KOPT-K1 (cell line): ENCODE results near the gene EZR.
"Not testable (repeated sequence)": the region's sequence is repeated elsewhere in the genome, so short reads cannot be mapped to it uniquely, and the experiment has no call there.

Source experiments
- H3K27ac ChIP-seq: fragments of 200-600 bp; sonication (generic); 2 replicates; pipeline ENCODE4 v1.5.1; 2016; ENCODE audit warnings: antibody characterized with exemption, mild to moderate bottlenecking, low read depth, low read length; ENCODE audit not compliant: poor library complexity, severe bottlenecking
- H3K36me3 ChIP-seq: fragments of 200-600 bp; sonication (generic); 2 replicates; pipeline ENCODE4 v1.5.1; 2017; ENCODE audit warnings: antibody characterized with exemption, mild to moderate bottlenecking, low read length, moderate library complexity; ENCODE audit not compliant: insufficient read depth
- H3K9me3 ChIP-seq: fragments of 200-600 bp; sonication (generic); 2 replicates; pipeline ENCODE4 v1.5.1; 2017; ENCODE audit warnings: antibody characterized with exemption, low read length, mild to moderate bottlenecking; ENCODE audit not compliant: insufficient read depth, poor library complexity, severe bottlenecking

The EZR gene

DNA sequence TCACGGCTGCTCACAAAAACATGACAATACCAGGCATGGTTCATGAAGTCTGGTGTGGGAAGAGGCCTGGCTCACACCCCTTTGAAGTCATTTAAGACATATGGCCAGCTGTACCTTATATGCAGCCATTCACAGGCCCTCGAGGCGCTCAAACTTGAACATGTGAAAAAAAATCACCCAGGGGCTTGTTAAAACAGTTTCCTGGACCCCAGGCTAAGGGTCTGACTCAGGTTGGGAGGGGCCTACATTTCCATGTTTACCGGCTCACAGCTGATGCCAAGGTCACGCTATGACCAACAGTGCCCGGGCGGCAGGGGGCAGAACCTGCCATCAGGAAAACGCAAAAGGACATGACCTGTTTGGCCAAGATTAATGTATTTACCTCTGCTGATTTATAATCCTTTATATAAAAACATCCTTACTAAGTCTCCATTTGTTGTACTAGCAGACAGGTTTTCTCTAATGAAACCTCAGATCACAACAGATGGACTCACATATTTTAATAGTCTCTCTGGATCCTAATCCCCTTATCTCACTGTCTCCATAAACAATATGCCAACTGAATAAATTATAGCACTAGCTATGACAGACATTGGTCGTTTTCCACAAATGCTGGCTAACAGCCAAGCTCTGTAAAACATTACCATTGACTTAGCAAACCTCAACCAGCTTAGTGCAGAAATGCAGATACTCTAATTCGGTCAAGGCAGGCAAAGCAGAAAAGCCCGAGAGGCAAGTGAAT, 19.9 kb downstream of the EZR start:
- Histone ChIP-seq H3K36me3 (peaks cover 69% of the 10 kb centered on the region), H3K27ac (no peak overlapping the region), H3K9me3 (no peaks in the 10 kb centered on the region)

DNA sequence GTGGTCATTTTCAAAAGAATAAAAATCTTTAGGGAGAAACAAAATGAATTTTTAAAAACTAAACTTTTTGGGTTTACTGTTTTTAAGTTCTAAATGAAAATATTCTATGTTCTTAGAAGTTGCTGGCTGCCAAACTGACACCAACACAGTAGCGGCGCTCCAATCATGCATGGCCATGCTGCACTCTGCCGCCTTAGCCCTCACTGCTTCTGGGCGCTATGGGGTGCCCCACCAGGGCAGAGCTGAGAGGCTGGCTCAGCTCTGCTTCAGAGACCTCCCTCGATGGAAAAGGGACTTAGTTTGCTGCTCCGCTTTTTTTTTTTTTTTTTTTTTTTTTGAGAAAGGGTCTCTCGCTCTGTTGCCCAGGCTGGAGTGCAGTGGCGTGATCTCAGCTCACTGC, 20.9 kb downstream of the EZR start:
- H3K27ac ChIP-seq: no peak overlapping the region
- H3K36me3 ChIP-seq: peaks cover 69% of the 10 kb centered on the region
- no peaks in the 10 kb centered on the region for H3K9me3 ChIP-seq

DNA sequence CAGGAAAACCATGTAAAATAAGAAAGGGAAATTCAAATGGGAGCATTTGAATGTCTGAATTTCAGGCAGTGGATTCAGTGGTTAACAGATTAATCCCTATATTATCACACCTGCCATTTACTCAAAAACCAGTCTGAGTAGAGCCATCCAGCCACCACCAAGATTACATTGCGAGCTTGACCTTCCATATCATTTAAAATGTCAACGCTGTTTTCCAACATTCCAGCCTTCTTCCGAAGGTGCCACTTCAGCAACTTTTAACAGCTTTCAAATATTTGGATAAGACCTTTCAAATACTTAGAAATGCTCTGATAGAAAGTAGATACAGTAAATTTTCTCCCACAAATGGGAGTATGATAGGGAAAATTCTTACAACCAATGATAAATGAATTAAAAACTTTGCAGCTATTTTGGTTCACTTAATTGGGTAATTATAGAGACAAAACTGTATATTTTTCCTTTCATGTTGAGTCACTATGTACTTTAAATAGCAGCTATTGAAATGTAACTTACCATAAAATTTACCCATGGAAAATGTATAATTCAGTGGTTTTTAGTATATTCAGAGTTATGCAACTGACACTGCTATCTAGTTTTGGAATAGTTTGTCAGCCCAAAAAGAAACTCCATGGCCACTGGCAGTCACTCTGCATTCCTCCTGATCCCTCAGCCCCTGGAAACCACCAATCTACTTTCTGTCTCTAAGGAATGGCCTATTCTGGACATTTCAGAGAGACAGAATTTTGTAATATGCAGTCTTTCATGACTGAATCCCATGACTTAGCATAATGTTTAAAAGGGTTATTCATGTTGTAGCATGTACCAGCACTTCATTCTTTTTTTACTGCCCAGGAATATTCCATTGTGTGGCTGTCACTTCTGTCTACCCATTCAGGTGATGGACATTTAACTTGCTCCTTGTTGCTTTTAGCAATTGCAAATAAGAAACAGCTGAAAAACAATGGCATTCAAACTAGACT, 21.5 kb downstream of the EZR start:
- peaks cover 63% of the 10 kb centered on the region for H3K36me3 ChIP-seq
- H3K9me3 ChIP-seq: no peaks in the 10 kb centered on the region
- no peak overlapping the region for H3K27ac ChIP-seq

DNA sequence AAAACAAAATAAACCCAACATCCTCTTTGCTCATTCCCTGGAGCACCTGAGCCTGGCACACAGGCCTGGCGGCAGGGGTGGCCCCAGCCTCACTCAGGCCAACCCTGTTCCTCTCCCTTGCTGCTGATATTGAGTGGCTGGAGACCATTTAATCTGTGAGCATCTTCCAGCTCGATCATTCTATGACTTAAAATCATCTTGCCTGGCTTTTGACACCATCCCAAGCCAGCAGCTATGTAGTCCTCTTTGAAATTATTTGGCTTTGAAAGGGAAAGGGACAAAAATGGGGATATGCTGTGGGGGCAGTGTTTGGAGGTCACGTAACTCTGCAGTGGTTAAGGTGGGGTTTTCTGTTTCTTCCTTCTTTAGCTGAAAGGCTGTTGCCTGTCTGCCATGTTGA, 22.8 kb downstream of the EZR start:
- no peaks in the 10 kb centered on the region for H3K9me3 ChIP-seq
- no peak overlapping the region for H3K27ac ChIP-seq
- H3K36me3 ChIP-seq: peaks cover 53% of the 10 kb centered on the region

DNA sequence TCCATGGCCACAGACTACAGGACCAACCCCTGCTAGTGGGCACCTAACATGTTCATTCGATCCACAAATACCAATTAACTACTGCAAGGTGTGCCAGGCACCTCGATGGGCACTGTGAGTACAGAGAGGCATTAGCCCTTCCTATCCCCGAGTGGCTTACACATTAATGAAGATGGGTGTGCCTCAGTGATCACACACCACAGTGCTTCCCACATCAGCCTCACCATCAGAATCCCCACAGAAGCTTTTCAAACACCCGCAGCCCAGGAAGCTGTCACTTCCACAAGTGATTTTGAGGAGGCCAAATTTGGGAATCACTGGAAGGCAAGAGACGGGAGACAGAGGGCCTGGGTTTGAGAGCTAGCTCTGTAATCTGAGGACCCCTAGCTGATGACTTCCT, 23.7 kb downstream of the EZR start:
- Histone ChIP-seq H3K27ac (no peak overlapping the region), H3K9me3 (no peaks in the 10 kb centered on the region), H3K36me3 (peaks cover 44% of the 10 kb centered on the region)

DNA sequence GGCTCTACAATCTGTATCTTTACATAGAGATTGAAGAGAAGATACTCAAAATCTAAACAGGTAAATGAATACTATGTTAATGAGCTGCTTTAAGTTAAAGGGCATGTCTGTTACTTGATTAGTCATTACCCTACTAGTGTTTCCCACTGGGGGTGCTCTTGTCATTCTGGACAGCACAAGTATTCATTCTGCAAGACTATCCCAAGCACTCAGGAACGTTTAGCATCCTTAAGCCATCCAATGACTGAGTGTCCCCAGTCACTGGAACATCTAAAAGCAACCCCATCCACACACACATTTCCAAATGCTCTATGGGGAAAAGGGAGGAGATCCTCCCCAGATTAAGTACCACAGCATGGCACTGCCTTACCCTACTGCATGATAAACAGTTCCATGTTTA, 25.7 kb downstream of the EZR start:
- peaks cover 33% of the 10 kb centered on the region for H3K36me3 ChIP-seq

DNA sequence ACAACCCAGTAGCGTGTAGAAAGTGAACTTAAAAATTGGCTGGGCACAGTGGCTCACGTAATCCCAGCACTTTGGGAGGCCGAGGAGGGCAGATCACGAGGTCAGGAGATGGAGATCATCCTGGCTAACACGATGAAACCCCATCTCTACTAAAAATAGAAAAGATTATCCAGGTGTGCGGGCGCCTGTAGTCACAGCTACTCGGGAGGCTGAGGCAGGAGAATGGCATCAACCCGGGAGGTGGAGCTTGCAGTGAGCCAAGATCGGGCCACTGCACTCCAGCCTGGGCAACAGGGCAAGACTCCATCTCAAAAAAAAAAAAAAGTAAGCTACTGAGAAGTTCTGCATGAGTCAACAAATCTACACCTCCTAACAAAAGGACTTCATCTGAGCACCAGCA, 26.7 kb downstream of the EZR start:
- peaks cover 34% of the 10 kb centered on the region for H3K36me3 ChIP-seq
- H3K9me3 ChIP-seq, H3K27ac ChIP-seq: not testable (repeated sequence)

More for the DNA sequence above, 25.7 kb downstream of the EZR start:
- Histone ChIP-seq H3K9me3 (no peaks in the 10 kb centered on the region), H3K27ac (no peak overlapping the region)

DNA sequence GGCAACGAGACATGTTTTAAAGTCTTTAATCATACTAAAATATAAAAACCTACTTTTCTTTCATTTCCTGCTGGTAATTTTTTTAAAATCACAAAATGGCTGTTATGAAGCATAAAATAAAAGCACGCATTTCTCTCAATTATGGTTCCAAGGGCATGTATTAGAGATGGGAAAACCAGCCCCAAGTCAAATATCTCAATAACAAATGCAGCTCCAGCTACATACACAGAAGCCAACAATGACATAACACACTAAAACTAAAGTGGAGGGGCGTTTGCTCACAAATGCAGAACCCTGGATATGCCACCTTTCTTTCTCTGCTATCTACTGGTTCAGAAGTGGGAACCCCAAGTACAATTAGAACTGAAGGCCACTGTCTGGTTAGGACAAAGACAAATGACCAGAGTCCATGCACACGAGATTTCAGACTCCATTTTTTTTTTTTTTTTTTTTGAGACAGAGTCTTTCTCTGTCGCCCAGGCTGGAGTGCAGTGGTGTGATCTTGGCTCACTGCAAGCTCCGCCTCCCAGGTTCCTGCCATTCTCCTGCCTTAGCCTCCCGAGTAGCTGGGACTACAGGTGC, 27.8 kb downstream of the EZR start:
- no peaks in the 10 kb centered on the region for H3K9me3 ChIP-seq
- H3K36me3 ChIP-seq: peaks cover 39% of the 10 kb centered on the region
- H3K27ac ChIP-seq: peak overlapping the region; percentile 16

DNA sequence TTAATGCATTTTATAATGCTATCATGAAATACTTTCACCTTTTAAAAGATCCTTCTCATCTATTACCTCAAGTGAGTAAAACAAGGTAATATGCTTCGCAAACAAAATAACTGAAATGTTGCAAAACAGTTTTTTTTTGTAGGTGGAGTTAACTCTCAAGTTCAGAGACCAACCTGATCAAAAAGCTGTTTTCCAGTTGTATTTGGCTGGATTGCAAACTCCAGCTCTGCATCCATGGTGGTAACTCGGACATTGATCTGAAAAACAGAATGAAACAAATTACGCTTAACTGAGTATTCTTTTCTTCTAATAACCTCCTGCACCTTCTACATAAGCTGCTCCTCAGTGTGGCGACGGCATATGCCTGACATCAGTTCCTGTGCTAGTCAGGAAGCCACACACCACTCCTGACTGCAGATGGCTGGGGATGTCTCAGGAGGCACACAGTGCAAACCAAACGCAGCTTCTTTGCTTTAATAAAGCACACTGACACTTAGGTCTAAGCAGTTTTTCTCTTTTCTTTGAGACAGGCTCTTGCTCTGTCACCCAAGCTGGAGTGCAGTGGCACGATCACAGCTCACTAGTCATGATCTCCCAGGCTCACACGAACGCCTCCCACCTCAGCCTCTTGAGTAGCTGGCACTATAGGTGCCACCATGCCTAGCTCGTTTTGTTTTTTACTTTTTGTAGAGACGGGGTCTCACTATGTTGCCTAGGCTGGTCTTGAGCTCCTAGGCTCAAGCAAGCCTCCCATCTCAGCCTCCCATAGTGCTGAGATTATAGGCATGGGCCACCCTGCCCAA, 29.9 kb downstream of the EZR start:
- peak overlapping the region; percentile 59 for H3K27ac ChIP-seq
- H3K9me3 ChIP-seq: no peaks in the 10 kb centered on the region
- peaks cover 49% of the 10 kb centered on the region for H3K36me3 ChIP-seq

DNA sequence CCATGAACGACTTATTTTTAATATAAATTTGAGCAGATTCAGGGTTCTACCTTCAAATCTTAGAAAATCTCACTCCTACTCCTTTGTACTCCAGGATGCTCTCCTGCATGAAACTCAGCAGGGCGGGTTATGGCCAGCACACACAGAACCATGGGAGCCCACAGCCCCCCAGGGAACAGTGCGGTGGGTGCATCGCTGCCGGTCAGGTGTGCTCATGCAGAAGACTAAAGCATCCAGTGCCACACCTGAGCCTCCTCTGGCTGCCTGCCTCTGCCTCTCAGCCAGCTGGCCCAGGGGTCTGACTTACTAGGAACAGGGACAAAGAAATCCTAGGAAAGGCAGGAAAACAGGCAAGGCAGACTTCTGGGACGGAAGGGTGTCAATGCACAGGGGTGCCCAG, 31.8 kb downstream of the EZR start:
- Histone ChIP-seq H3K36me3 (peaks cover 68% of the 10 kb centered on the region), H3K9me3 (no peaks in the 10 kb centered on the region), H3K27ac (no peak overlapping the region)

DNA sequence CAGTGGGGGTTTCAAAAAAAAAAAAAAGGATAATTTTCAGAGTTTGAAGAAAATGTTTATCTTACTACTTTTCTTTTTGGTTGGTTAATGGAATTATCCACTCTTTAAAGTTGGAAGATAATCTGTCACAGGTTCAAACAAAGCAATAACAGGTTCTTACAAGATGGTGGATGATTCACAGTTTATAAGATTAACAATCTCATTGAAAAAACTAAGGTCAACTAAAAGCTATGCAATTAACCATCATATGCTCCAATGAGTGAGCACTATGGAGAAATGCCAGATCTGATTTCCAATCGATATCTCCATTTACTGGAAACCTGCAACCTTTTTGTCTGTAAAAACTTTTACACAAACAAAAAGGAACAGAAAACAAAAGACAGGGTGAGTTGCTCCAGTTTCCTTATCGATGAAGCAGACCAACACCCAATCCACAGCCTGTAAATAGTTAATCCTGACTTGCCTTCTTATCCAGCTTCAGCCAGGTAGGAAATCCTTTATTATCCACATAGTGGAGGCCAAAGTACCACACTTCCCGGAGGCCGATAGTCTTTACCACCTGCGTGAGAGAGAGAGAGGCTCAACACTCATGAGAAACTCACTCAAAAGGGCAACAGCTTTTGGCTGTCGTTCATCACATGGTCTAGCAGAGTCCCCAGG, 32.4 kb downstream of the EZR start:
- Histone ChIP-seq H3K27ac (no peak overlapping the region), H3K9me3 (no peaks in the 10 kb centered on the region), H3K36me3 (peaks cover 74% of the 10 kb centered on the region)

DNA sequence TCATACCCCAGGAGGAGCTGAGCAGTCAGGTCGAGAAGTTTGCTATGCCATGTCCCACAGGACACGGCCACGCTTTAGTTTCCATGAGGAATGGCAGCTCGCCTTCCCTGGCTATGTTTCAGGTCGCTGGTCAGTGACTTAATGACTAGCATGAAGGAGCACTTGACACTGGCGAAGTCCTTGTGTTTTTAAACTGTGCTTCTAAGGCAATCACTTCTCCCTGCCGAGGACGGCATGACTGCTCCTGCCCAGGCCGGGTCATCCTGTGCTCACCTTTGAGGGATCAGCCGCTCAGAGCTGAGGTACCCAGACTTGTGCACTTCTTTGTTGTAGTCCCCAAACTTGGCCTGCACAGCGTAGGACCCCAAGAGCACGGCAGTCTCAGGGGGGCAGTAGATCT, 34.1 kb downstream of the EZR start:
- H3K9me3 ChIP-seq: no peaks in the 10 kb centered on the region
- H3K27ac ChIP-seq: no peak overlapping the region
- H3K36me3 ChIP-seq: peaks cover 91% of the 10 kb centered on the region

DNA sequence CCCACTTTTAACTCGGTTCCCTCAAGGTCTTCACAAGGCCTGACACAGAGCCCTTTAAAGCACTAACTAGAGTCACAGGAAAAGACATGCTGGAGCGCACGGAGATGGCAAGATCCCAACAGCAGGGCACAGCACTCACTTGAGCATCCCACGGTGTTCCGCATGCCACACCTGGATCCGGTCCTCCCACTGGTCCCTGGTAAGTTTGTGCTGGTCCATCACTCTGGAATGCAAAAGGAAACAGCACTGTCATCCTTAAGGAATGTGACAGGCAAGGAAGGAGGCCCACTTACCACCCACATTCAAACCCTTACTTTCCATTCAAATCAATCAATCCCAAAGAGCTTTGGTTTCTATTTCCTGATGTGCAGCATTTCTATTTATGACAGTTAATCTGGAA, 34.7 kb downstream of the EZR start:
- Histone ChIP-seq H3K9me3 (no peaks in the 10 kb centered on the region), H3K36me3 (peaks cover 97% of the 10 kb centered on the region), H3K27ac (no peak overlapping the region)

DNA sequence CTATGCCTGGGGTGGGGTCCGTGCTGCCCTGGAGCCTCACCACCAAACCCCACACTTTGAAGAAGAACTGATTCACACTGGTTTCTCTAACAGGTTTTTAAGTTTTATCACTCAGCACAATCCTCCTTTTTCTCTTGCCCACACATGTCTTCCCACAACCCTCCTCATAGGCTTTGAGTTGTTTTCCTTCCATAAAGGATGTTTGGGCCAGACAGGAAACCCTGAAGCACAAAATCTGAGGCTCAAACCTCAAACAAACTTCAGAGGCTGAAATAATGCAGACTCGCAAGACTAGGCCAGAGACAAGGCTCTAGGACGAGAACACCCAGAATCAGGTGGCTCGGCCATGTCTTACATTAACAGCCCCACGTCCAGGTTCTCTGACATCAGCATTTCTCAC, 35.3 kb downstream of the EZR start:
- Histone ChIP-seq H3K27ac (no peak overlapping the region), H3K9me3 (no peaks in the 10 kb centered on the region), H3K36me3 (peaks cover 100% of the 10 kb centered on the region)
